Activated naive CD4-positive, alpha-beta T cell treated with anti-CD3 and anti-CD28 coated beads for 36 hours (primary cell): Measurements from ENCODE around the gene TACSTD2. TPM values are rescaled to one million over a fixed set of nuclear protein-coding genes. Genes with fewer than 3 reads are reported as not detected.
"Not testable (repeated sequence)": the region's sequence is repeated elsewhere in the genome, so short reads cannot be mapped to it uniquely, and the experiment has no call there.

Experiments used
- CTCF ChIA-PET: fragments of 350-600 bp; sonication (Branson Sonifier 250); formaldehyde crosslinking; loops from one replicate; lab custom pipeline; 2021; ENCODE audit warnings: antibody characterized with exemption; lab: Charles Lee
- DNase-seq: peaks from one replicate; pipeline ENCODE4 v3.0.0-alpha.2; 2020
- H3K27ac Mint-ChIP-seq: one replicate; pipeline ENCODE4 v1.8.0; 2021; ENCODE audit warnings: mild to moderate bottlenecking, mixed read lengths
- H3K27me3 Mint-ChIP-seq: one replicate; pipeline ENCODE4 v1.8.0; 2021; ENCODE audit warnings: low read depth, mixed read lengths
- H3K36me3 Mint-ChIP-seq: one replicate; pipeline ENCODE4 v1.8.0; 2021; ENCODE audit warnings: low read depth, mixed read lengths
- H3K4me1 Mint-ChIP-seq: one replicate; pipeline ENCODE4 v1.8.0; 2021; ENCODE audit warnings: low read depth, mixed read lengths
- H3K4me3 Mint-ChIP-seq: one replicate; pipeline ENCODE4 v1.8.0; 2021; ENCODE audit warnings: mild to moderate bottlenecking, moderate library complexity, mixed read lengths
- H3K9me3 Mint-ChIP-seq: one replicate; pipeline ENCODE4 v1.8.0; 2021; ENCODE audit warnings: mixed read lengths
- intact Hi-C: fragments of 100-400 bp; cut with micrococcal nuclease; formaldehyde crosslinking; loops from one replicate; pipeline ENCODE4 v1.15.1; 2023
- total RNA-seq, 2 experiments: library from RNA; stranded (reverse); gene quantifications; one replicate each; pipeline ENCODE4 v1.2.3, GENCODE V29; 2021

The TACSTD2 gene
- total RNA-seq, 2 experiments from 2014 or later, result not detected

- Mint-ChIP-seq H3K36me3 (no peaks in the 10 kb centered on the region), H3K27ac (no peak overlapping the region), H3K4me1 (no peaks in the 10 kb centered on the region), H3K27me3 (peaks cover 30% of the 10 kb centered on the region), H3K9me3 (peaks cover 16% of the 10 kb centered on the region), H3K4me3 (no peak overlapping the region)
- DNase-seq, result no peak
- intact Hi-C loops, result no loop called here
- CTCF ChIA-PET, result no interaction called here
These were observed 30.3 kb upstream of the TACSTD2 start for GRCh38 chr1:58607391-58607790.

GRCh38 chr1:58601921-58602320 lies 24.9 kb upstream of the TACSTD2 start:
- H3K27ac Mint-ChIP-seq, H3K36me3 Mint-ChIP-seq, intact Hi-C loops, DNase-seq, H3K4me3 Mint-ChIP-seq, H3K4me1 Mint-ChIP-seq: not testable (repeated sequence)
- CTCF ChIA-PET, result interaction anchor here (0.6 kb wide), 1 partner anchor 1215 kb away, joined by 5 read pairs; no protein-coding TSS in a partner anchor
- H3K9me3 Mint-ChIP-seq, result peaks cover 16% of the 10 kb centered on the region
- H3K27me3 Mint-ChIP-seq, result peaks cover 52% of the 10 kb centered on the region

- no peaks in the 10 kb centered on the region for H3K9me3 Mint-ChIP-seq
- no peak overlapping the region for H3K27ac Mint-ChIP-seq
- H3K4me1 Mint-ChIP-seq, result no peaks in the 10 kb centered on the region
- intact Hi-C loops, result no loop called here
- no peaks in the 10 kb centered on the region for H3K36me3 Mint-ChIP-seq
- no peak overlapping the region for H3K4me3 Mint-ChIP-seq
- H3K27me3 Mint-ChIP-seq, result peaks cover 54% of the 10 kb centered on the region
- DNase-seq, result no peak
- CTCF ChIA-PET, result no interaction called here
These were observed 20.9 kb upstream of the TACSTD2 start for GRCh38 chr1:58597996-58598395.

GRCh38 chr1:58597076-58597475 lies 20.0 kb upstream of the TACSTD2 start:
- Mint-ChIP-seq H3K27ac (no peak overlapping the region), H3K36me3 (no peaks in the 10 kb centered on the region), H3K4me3 (no peak overlapping the region), H3K4me1 (no peaks in the 10 kb centered on the region), H3K27me3 (peaks cover 46% of the 10 kb centered on the region), H3K9me3 (no peaks in the 10 kb centered on the region)
- DNase-seq, result no peak
- intact Hi-C loops, result no loop called here
- CTCF ChIA-PET, result no interaction called here

GRCh38 chr1:58596631-58597052 lies 19.6 kb upstream of the TACSTD2 start:
- CTCF ChIA-PET, result interaction anchor here (0.6 kb wide), 1 partner anchor 23 kb away, joined by 3 read pairs; no protein-coding TSS in a partner anchor
- H3K27ac Mint-ChIP-seq, result no peak overlapping the region
- DNase-seq, result no peak
- H3K36me3 Mint-ChIP-seq, result no peaks in the 10 kb centered on the region
- intact Hi-C loops, result no loop called here
- no peaks in the 10 kb centered on the region for H3K9me3 Mint-ChIP-seq
- H3K4me3 Mint-ChIP-seq, result no peak overlapping the region
- H3K4me1 Mint-ChIP-seq, result no peaks in the 10 kb centered on the region
- H3K27me3 Mint-ChIP-seq, result peaks cover 42% of the 10 kb centered on the region

GRCh38 chr1:58594546-58594945 lies 17.5 kb upstream of the TACSTD2 start:
- Mint-ChIP-seq H3K27ac (no peak overlapping the region), H3K27me3 (peaks cover 32% of the 10 kb centered on the region), H3K4me1 (no peaks in the 10 kb centered on the region), H3K36me3 (no peaks in the 10 kb centered on the region), H3K9me3 (no peaks in the 10 kb centered on the region), H3K4me3 (no peak overlapping the region)
- no peak for DNase-seq
- intact Hi-C loops, result no loop called here
- CTCF ChIA-PET, result no interaction called here

GRCh38 chr1:58592522-58593134 lies 15.6 kb upstream of the TACSTD2 start:
- CTCF ChIA-PET, result no interaction called here
- Mint-ChIP-seq H3K27ac (no peak overlapping the region), H3K9me3 (no peaks in the 10 kb centered on the region), H3K4me1 (no peaks in the 10 kb centered on the region), H3K27me3 (peaks cover 21% of the 10 kb centered on the region), H3K4me3 (no peak overlapping the region), H3K36me3 (no peaks in the 10 kb centered on the region)
- intact Hi-C loops, result no loop called here
- no peak for DNase-seq

- H3K4me1 Mint-ChIP-seq, result no peaks in the 10 kb centered on the region
These were observed 14.8 kb upstream of the TACSTD2 start for GRCh38 chr1:58591806-58592205.

GRCh38 chr1:58590019-58590418 lies 13.0 kb upstream of the TACSTD2 start:
- H3K27ac Mint-ChIP-seq, result no peak overlapping the region
- CTCF ChIA-PET, result no interaction called here
- peaks cover 25% of the 10 kb centered on the region for H3K27me3 Mint-ChIP-seq
- H3K4me3 Mint-ChIP-seq, result no peak overlapping the region
- no peaks in the 10 kb centered on the region for H3K9me3 Mint-ChIP-seq
- intact Hi-C loops, result no loop called here
- no peak for DNase-seq
- H3K36me3 Mint-ChIP-seq, result no peaks in the 10 kb centered on the region
- H3K4me1 Mint-ChIP-seq, result no peaks in the 10 kb centered on the region

More at GRCh38 chr1:58591806-58592205, 14.8 kb upstream of the TACSTD2 start:
- DNase-seq, result no peak
- Mint-ChIP-seq H3K27ac (no peak overlapping the region), H3K9me3 (no peaks in the 10 kb centered on the region), H3K27me3 (peaks cover 15% of the 10 kb centered on the region), H3K4me3 (no peak overlapping the region), H3K36me3 (no peaks in the 10 kb centered on the region)
- intact Hi-C loops, result no loop called here
- CTCF ChIA-PET, result no interaction called here

- intact Hi-C loops, result no loop called here
- no peak overlapping the region for H3K4me3 Mint-ChIP-seq
- peaks cover 33% of the 10 kb centered on the region for H3K27me3 Mint-ChIP-seq
- no peak for DNase-seq
- H3K36me3 Mint-ChIP-seq, result no peaks in the 10 kb centered on the region
- H3K4me1 Mint-ChIP-seq, result peaks cover 9% of the 10 kb centered on the region
- CTCF ChIA-PET, result no interaction called here
- no peak overlapping the region for H3K27ac Mint-ChIP-seq
- no peaks in the 10 kb centered on the region for H3K9me3 Mint-ChIP-seq
These were observed 11.3 kb upstream of the TACSTD2 start for GRCh38 chr1:58588396-58588795.

GRCh38 chr1:58587667-58588066 lies 10.6 kb upstream of the TACSTD2 start:
- Mint-ChIP-seq H3K36me3 (no peaks in the 10 kb centered on the region), H3K9me3 (no peaks in the 10 kb centered on the region), H3K27me3 (peaks cover 30% of the 10 kb centered on the region), H3K4me3 (no peak overlapping the region), H3K27ac (no peak overlapping the region), H3K4me1 (peaks cover 9% of the 10 kb centered on the region)
- CTCF ChIA-PET, result no interaction called here
- no peak for DNase-seq
- intact Hi-C loops, result no loop called here

GRCh38 chr1:58586271-58586670 lies 9.2 kb upstream of the TACSTD2 start:
- CTCF ChIA-PET, result no interaction called here
- H3K27me3 Mint-ChIP-seq, result peaks cover 31% of the 10 kb centered on the region
- H3K27ac Mint-ChIP-seq, result no peak overlapping the region

GRCh38 chr1:58585581-58586151 lies 8.6 kb upstream of the TACSTD2 start:
- DNase-seq, result no peak
- intact Hi-C loops, result no loop called here
- Mint-ChIP-seq H3K4me1 (peaks cover 9% of the 10 kb centered on the region), H3K36me3 (no peaks in the 10 kb centered on the region), H3K9me3 (no peaks in the 10 kb centered on the region), H3K27me3 (peaks cover 36% of the 10 kb centered on the region), H3K27ac (no peak overlapping the region), H3K4me3 (no peak overlapping the region)
- CTCF ChIA-PET, result no interaction called here

More at GRCh38 chr1:58586271-58586670, 9.2 kb upstream of the TACSTD2 start:
- DNase-seq, result no peak
- Mint-ChIP-seq H3K4me1 (peaks cover 9% of the 10 kb centered on the region), H3K36me3 (no peaks in the 10 kb centered on the region), H3K4me3 (no peak overlapping the region), H3K9me3 (no peaks in the 10 kb centered on the region)
- intact Hi-C loops, result no loop called here
